Measurements from ENCODE around the gene B4GALT6. TPM values are rescaled to one million over a fixed set of nuclear protein-coding genes. Genes with fewer than 3 reads are reported as not detected.

Gene B4GALT6
- total and polyA plus RNA-seq, 9 of the 15 experiments (the other 6 are each of a cell fraction or from before 2014, with no cell fraction given) = 0.03 to 0.27 (median 0.08) TPM

DNA sequence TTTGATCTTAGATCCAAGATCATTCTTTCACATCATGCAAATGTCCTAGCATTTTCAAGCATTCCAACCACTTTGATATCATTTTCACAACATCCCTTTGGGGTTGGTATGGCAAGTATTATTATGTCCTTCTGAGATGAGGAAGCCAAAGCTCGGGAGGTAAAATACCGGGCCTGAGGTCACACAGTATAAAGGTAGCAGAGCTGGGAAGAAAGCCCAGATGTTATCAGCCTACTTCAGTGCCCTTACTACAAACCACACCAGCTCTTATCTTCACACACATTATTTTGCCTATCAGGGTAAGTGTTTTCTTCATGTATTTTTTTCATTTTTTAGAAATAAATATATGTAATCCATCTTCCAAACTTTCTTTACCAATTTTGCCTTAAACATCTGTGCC is 4.2 kb upstream of the B4GALT6 start:
- Histone ChIP-seq H2AFZ (ENCODE audit: low read depth, low read length) (no peak overlapping the region), H3K4me3 (no peak overlapping the region), H3K4me2 (ENCODE audit: insufficient read depth, low read length) (no peak overlapping the region), H3K27me3 (ENCODE audit: control insufficient read depth in 2 of 2, insufficient read depth in 2 of 2, low read length in 2 of 2) (peaks cover 2 to 4% of the 10 kb centered on the region in 2 experiments; a peak in 2 of 5 replicates), H3K9me3 (replicated peaks; ENCODE audit: control insufficient read depth, insufficient read depth, low read depth, low read length) (no peaks in the 10 kb centered on the region; the same call in 1 of the 2 replicates), H3K36me3 (ENCODE audit: control insufficient read depth, insufficient read depth, low read length) (no peaks in the 10 kb centered on the region), H3K4me1 (replicated peaks in 1 of 2; ENCODE audit: control insufficient read depth in 2 of 2, insufficient read depth in 2 of 2, low read length in 2 of 2) (peaks cover 0 to 12% of the 10 kb centered on the region in 2 experiments; a peak in 1 of 5 replicates), H3K9me1 (ENCODE audit: control insufficient read depth, insufficient read depth, low read length) (no peaks in the 10 kb centered on the region), H3K79me2 (ENCODE audit: control insufficient read depth, insufficient read depth, low read length) (no peaks in the 10 kb centered on the region), H3K27ac (ENCODE audit: extremely low read depth, low read depth, low read length) (no peak overlapping the region), H4K20me1 (replicated peaks; ENCODE audit: control insufficient read depth, insufficient read depth, low read length) (no peaks in the 10 kb centered on the region), H3K9ac (ENCODE audit: insufficient read depth in 1 of 2, low read depth in 2 of 2, low read length in 2 of 2) (no peak overlapping the region)
- no peak for DNase-seq (ENCODE audit: extremely low read depth in 1 of 4, low spot score in 3 of 4)
- in situ Hi-C loops (cut with MboI) (no loop called here), intact Hi-C loops (cut with micrococcal nuclease) (no loop called here)
- FAIRE-seq = no peak
- ChIA-PET POLR2A (no interaction called here), CTCF (ENCODE audit: low intra/inter-chr PET ratio) (no interaction called here)
- WGBS (ENCODE audit: insufficient coverage, low coverage, missing lambda C conversion rate) = 2% methylated on average over 2 of the region's 2 CpGs
- TF ChIP-seq, protein P1, sequence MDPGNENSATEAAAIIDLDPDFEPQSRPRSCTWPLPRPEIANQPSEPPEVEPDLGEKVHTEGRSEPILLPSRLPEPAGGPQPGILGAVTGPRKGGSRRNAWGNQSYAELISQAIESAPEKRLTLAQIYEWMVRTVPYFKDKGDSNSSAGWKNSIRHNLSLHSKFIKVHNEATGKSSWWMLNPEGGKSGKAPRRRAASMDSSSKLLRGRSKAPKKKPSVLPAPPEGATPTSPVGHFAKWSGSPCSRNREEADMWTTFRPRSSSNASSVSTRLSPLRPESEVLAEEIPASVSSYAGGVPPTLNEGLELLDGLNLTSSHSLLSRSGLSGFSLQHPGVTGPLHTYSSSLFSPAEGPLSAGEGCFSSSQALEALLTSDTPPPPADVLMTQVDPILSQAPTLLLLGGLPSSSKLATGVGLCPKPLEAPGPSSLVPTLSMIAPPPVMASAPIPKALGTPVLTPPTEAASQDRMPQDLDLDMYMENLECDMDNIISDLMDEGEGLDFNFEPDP (CRISPR knock-in tag; IDR thresholded peaks at IDR 0.05) = no peak
- TF ChIP-seq HDAC2 (IDR thresholded peaks at IDR 0.05) (no peak), NELFE (IDR thresholded peaks at IDR 0.05; ENCODE audit: insufficient read depth, insufficient read length) (no peak), RFX1 (IDR thresholded peaks at IDR 0.05) (no peak), TAL1 (IDR thresholded peaks at IDR 0.05) (no peak), SIX5 (IDR thresholded peaks at IDR 0.05; ENCODE audit: borderline replicate concordance in 1 of 2, insufficient read depth in 1 of 2, low read depth in 1 of 2, low read length in 2 of 2) (no peak), POLR2G (IDR thresholded peaks at IDR 0.05; ENCODE audit: low read depth, low read length) (no peak), NCOA1 (IDR thresholded peaks at IDR 0.05; ENCODE audit: low read depth) (no peak), MAFG (tag; conservative IDR thresholded peaks at IDR 0.05) (no peak), TEAD2 (tag; IDR thresholded peaks at IDR 0.05) (no peak), RBM34 (IDR thresholded peaks at IDR 0.05; ENCODE audit: borderline replicate concordance, insufficient read depth, low read length) (no peak), RFX5 (IDR thresholded peaks at IDR 0.05; ENCODE audit: low read depth, low read length) (no peak), BHLHE40 (IDR thresholded peaks at IDR 0.05; ENCODE audit: low read length) (no peak), SNRNP70 (optimal IDR thresholded peaks at IDR 0.05; ENCODE audit: low read depth, low read length) (no peak), ZNF408 (CRISPR knock-in tag; IDR thresholded peaks at IDR 0.05; ENCODE audit: low read depth) (no peak), CBFB (CRISPR knock-in tag; IDR thresholded peaks at IDR 0.05) (no peak)
- TF ChIP-seq, protein P2, sequence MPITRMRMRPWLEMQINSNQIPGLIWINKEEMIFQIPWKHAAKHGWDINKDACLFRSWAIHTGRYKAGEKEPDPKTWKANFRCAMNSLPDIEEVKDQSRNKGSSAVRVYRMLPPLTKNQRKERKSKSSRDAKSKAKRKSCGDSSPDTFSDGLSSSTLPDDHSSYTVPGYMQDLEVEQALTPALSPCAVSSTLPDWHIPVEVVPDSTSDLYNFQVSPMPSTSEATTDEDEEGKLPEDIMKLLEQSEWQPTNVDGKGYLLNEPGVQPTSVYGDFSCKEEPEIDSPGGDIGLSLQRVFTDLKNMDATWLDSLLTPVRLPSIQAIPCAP (CRISPR knock-in tag; IDR thresholded peaks at IDR 0.05; ENCODE audit: borderline replicate concordance) = no peak
- TF ChIP-seq, protein P3, sequence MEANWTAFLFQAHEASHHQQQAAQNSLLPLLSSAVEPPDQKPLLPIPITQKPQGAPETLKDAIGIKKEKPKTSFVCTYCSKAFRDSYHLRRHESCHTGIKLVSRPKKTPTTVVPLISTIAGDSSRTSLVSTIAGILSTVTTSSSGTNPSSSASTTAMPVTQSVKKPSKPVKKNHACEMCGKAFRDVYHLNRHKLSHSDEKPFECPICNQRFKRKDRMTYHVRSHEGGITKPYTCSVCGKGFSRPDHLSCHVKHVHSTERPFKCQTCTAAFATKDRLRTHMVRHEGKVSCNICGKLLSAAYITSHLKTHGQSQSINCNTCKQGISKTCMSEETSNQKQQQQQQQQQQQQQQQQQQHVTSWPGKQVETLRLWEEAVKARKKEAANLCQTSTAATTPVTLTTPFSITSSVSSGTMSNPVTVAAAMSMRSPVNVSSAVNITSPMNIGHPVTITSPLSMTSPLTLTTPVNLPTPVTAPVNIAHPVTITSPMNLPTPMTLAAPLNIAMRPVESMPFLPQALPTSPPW (CRISPR knock-in tag; IDR thresholded peaks at IDR 0.05) = no peak
- TF ChIP-seq, protein P4, sequence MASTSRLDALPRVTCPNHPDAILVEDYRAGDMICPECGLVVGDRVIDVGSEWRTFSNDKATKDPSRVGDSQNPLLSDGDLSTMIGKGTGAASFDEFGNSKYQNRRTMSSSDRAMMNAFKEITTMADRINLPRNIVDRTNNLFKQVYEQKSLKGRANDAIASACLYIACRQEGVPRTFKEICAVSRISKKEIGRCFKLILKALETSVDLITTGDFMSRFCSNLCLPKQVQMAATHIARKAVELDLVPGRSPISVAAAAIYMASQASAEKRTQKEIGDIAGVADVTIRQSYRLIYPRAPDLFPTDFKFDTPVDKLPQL (IDR thresholded peaks at IDR 0.05; ENCODE audit: extremely low read depth, insufficient read length) = no peak
- no TSS peak for BruUV-seq (replicated peaks)
- no peak for ATAC-seq
